Stimulated activated CD4-positive, alpha-beta T cell treated with anti-CD3 and anti-CD28 coated beads, Interleukin-2, amount 100 ng/mL, for 4 hours (primary cell): ENCODE results near the gene TMED3.

Experiments used
- DNase-seq: peaks from one replicate; pipeline ENCODE4 v3.0.0-alpha.2; 2020; ENCODE audit warnings: low read depth

The TMED3 gene

DNA sequence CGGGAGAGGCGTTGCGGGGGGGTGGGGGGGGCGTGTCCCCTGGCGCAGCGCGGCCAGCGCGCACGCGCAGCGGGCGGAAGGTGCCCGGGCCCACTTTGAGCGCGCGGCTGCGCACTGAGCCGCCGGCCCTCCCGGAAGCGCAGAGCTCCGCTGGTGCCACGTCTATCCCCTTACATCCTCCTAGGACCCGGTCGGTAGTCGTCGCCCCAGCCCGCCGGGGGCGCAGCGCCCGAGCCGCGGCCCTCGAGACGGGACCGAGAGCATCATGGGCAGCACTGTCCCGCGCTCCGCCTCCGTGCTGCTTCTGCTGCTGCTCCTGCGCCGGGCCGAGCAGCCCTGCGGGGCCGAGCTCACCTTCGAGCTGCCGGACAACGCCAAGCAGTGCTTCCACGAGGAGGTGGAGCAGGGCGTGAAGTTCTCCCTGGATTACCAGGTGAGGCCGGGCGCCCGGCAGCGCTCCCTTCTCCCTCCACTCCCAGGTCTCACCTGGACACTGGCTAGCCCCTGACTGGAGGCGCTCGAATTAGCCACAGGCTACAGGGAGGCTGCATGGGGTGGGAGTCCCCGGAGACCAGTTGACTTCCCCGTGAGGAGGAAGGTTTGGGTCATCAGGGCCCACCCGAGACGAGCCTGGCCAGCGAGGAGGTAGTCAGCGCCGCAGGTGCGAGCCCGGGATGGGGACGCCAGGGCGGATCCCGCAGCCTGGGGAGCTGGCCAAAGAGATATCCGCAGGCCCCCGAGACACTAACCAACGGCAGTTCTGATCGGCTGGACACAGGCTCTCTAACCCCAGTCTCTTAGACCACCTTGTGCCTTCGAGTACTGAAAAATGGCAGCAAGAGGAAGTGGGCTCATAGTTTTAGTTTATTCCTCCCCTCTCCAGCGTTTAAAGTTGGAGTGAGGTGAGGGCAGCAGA, at the start of gene TMED3:
Gene TMED3 (plus strand): TSS at position 128 of the 916 bp plus-strand sequence. CDS start 138 bp downstream, at position 266.
- peak; percentile 74 for DNase-seq

DNA sequence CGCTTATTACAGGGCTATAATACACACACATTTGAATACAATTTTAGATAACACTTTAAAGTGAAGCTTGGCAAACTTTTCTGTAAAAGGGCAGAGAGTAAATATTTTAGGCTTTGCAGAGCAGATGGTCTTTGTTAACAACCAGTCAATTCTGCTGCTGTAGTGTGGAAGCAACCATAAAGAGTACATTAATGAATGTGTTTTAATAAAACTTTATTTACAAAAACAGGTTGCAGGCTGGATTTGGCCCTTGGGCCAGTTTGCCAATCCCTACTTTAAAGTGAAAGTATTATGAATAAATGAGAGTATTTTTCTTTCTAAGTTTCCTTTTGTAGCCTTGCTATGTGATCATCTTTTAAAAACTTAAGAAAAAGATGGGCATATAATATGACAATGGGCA, 49.1 kb upstream of the TMED3 start:
- no peak for DNase-seq

DNA sequence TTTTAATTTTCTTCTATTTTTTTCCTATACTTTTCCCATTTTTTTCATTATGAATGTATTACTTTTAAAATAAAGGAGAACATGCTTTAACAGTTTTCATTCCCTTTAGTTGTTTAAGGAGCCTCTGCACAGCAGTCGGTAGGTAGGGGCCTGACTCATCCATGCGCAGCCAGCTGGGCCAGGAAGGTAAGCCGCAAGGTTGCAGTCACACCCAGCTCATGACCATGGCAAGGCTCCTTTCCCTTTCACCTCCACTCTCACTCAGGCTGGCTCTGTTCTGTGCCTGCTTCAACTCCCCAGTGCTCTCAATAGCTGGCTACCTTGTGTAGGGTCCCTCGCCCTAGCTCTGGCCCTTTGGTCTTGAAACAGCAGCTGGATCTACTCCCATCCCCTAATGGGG, 45.7 kb upstream of the TMED3 start:
- DNase-seq, result no peak

- DNase-seq, result no peak
Observed at GRCh38 chr15:79265987-79266579, 44.8 kb upstream of the TMED3 start.

DNA sequence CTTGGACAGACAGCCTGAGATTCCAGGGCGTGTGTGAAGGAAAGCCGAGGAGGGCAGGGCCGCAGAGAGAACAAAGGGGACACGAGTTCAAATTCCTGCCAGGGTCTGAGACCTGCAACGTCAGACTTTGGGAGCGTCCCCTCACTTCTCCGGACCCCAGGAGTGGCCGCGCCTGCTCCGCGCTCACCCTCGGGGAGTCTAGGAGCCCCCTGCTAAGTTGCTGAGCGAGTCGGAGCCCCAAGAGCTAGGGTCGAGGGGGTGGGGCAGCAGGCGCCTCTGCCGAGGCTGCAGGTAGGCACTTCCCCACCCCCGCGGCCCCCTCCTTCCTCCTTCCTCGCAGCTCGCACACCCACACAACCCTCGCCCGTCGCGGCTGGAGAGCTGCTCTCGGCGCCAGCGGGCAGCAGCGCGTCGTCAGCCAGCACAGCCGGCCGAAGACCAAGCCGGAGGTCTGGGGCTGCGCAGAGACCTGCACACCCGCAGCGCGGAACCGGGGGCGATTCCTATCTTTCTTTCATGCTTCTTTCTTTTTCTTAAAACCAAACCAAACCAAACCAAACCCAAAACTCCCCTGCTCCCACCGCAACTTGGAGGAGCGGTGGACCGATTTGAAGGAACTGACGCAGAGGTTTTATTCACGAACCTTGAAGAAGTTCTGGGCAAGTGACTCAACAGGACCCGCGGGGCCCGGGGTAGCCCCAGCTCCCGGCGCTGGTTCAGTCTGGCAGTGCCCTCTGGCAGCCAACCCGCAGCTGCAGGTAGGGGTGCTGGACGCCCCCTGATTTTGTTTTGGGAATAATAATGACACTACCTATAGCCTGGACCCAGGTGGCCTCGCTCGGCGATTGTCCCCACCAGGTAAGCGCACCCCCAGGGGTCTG, 28.3 kb upstream of the TMED3 start, which contains the start of gene ANKRD34C:
Gene ANKRD34C (plus strand): TSS at position 352 of the 881 bp plus-strand sequence. CDS start 10,563 bp downstream, outside the sequence.
- DNase-seq, result no peak

- no peak for DNase-seq
Observed at GRCh38 chr15:79283252-79284048, 27.5 kb upstream of the TMED3 start.

DNA sequence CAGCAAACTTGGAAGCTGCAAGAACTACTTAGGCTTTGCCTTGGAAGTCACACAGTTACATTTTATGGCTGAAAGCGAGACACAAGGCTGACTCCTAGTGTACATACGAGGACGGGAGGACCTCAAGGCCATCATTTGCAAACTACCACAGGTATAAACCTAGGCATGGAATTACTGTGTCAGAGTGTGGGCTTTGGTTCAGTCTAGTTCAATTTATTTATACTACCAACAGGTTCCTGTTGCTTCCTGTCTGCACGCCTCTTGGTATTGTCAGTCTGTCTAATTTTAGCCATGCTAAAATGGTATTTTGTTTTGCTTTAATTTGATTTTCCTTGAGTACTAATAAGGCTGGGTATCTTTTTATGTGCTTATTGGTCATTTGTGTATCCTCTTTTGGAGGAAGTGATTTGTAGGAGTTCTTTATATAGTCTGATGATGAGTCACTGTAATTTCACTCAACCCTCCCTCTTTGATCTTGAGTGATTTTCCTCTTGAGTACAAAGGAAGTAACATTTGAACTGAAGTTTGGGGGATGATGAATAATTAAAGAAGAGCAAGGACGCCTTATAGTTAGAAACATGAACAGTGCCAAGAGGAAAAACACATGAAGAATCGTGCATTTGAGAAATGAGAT, 20.2 kb upstream of the TMED3 start:
- DNase-seq, result no peak

- DNase-seq, result no peak
Observed at GRCh38 chr15:79292011-79292410, 18.9 kb upstream of the TMED3 start.

DNA sequence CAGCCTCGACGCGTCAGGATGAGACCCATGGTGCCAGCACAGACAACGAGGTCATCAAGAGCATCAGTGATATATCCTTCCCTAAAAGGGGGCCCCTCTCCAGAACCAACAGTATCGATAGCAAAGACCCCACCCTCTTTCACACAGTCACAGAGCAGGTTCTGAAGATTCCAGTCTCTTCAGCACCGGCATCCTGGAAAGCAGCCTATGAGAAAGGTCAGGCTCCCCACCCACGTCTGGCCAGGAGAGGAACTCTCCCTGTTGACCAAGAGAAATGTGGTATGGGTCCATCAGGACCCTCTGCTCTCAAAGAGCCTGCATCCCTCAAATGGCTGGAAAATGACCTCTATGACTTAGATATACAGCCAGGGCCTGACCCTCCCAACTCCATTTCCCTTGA, 16.8 kb upstream of the TMED3 start:
- DNase-seq, result no peak

DNA sequence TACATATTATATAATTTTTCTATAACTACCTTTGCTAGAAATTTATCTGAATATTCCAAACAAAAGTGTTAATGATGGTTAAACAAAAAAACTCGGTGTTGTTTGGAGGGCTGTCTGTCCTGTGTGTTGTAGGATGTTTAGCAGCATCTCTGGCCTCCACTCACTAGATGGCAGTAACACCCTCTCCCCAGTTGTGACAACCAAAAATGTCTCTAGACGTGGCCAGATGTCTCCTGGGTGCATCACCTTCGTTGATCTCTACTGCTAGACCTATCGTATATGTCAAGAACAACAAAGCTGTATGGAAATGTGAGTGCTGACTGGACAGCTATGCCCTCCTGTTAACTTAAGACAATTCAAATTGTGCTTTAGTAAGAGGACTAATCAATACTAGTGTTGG, 14.3 kb upstream of the TMED3 start:
- no peak for DNase-seq

DNA sequence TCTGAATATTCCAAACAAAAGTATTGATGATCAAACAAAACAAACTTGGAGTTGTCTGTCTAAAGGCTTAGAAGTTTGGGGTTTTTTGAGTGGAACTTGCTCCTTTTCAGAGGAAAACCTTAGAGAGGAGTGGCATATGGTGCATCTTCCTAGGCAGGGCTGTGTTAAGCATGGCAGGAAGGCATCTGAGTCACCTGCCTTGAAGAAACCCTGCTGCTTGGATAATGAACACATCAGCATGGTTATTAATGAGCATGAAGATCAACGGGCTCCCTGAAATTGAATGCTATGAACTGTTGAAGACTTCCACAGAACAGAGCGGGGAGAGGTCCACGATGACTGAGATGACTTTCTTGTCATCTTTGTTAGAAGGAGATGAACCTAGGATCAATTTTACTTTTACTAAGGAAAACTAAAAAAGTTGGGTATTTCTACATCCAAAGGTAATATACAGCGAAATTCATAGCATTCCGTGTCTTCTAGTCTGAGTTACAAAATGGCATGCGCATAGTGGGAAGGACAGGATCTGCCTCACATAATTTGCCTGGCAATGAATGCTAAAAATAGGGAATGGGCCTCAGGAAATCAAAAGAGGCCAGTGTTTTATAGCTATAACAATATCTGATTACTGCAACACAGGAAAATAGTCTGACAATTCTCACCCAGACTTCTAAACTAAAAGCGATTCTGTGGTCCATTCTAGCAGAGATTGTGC, 11.6 kb upstream of the TMED3 start:
- no peak for DNase-seq

GRCh38 chr15:79299841-79300235, 11.1 kb upstream of the TMED3 start:
- DNase-seq, result no peak

GRCh38 chr15:79307251-79307650, 3.7 kb upstream of the TMED3 start:
- DNase-seq, result no peak

- DNase-seq, result no peak
Observed at GRCh38 chr15:79308874-79309273, 2.0 kb upstream of the TMED3 start.

GRCh38 chr15:79310612-79310984, 314 bp upstream of the TMED3 start:
- DNase-seq, result no peak

DNA sequence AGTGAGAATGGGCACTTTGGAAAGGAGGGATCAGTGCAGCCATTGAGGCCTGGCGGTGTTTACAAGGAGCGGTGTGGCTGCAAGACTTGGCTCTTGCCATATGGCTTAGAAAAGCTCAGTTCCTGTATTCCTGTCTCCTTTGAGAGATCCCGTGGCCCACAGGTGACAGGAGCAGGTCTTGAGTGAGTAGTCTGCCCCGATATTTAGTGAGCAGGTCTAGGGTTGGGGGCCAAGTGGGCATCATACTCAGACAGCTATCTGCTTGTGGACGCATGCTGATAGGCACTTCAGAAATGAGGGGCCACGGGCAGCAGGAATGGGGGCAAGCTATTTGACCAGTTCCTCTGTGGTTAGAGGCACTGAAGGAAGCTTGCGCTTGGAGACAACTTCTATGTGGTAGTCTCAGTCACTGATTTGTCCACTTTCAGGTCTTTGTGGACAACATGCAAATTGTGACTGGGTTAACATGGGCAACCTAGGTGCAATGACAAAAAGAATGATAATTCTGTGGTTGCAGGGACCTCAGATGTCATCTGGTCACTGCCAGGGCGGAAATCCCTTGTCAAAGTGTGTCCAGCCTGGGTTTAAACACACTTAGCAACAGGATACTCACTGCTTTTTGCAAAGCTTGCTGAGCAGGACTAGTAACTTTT, 1.1 kb downstream of the TMED3 start:
- no peak for DNase-seq

GRCh38 chr15:79314186-79314585, 3.3 kb downstream of the TMED3 start:
- DNase-seq, result no peak

DNA sequence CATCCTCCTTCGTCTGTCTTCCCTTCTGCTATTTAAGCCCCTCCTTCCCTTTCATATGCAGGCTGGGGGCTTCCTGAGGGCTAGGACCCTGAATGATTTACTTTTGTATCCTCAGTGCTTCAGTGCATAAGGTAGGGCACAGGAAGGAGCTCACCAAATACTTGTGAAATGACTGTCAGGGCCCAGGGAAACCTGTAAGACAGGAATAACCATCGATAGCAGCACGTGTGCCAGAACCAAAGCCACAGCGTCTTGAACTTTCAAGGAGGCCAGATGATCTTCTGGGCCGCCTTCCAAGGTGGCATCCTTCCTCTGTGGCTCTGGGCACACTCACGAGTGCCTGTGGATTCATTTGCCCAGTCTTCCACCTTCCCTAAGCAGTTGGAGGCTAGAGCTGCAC, 3.9 kb downstream of the TMED3 start:
- DNase-seq, result no peak

GRCh38 chr15:79315623-79316328, 4.9 kb downstream of the TMED3 start:
- DNase-seq, result no peak
